Aorta (tissue), 5 donors: ENCODE measurements around the gene KIF13A. TPM values are rescaled to one million over a fixed set of nuclear protein-coding genes. Genes with fewer than 3 reads are reported as not detected.
A peak's percentile ranks its signal among the peaks of the same experiment; 100 is the strongest.

Experiments used
- ATAC-seq: fragments of 200-7000 bp; cut with Tn5 transposase; one replicate; pipeline ENCODE4 v1.9.1; 2022; ENCODE audit warnings: moderate library complexity; ENCODE audit not compliant: low FRiP score
- DNase-seq, 2 donors: peaks; one replicate each; pipeline ENCODE4 v3.0.0-alpha.2; 2020
- H3K27ac ChIP-seq, 2 donors: one replicate each; pipeline ENCODE4 v1.5.1; 2013; ENCODE audit warnings: low read length in 2 of 2, mild to moderate bottlenecking in 2 of 2, moderate library complexity in 2 of 2, control low read depth in 1 of 2, inconsistent platforms in 1 of 2, low read depth in 1 of 2
- H3K27me3 ChIP-seq, 2 donors: one replicate each; pipeline ENCODE4 v1.6.1; 2013; ENCODE audit warnings: control low read depth in 1 of 2, low read length in 1 of 2, mild to moderate bottlenecking in 1 of 2, moderate library complexity in 1 of 2; ENCODE audit not compliant: insufficient read depth in 2 of 2, control insufficient read depth in 1 of 2
- H3K36me3 ChIP-seq, 2 donors: one replicate each; pipeline ENCODE4 v1.6.1; 2013; ENCODE audit warnings: control low read depth in 1 of 2, low read length in 1 of 2, mild to moderate bottlenecking in 1 of 2; ENCODE audit not compliant: insufficient read depth in 2 of 2, control insufficient read depth in 1 of 2
- H3K4me1 ChIP-seq, 2 donors: one replicate each; pipeline ENCODE4 v1.6.1; 2013; ENCODE audit warnings: low read length in 2 of 2, control low read depth in 1 of 2, mild to moderate bottlenecking in 1 of 2, moderate library complexity in 1 of 2; ENCODE audit not compliant: insufficient read depth in 2 of 2, control insufficient read depth in 1 of 2
- H3K4me3 ChIP-seq, 2 donors: one replicate each; pipeline ENCODE4 v1.5.1; 2013; ENCODE audit warnings: low read length in 2 of 2, control low read depth in 1 of 2, mild to moderate bottlenecking in 1 of 2
- H3K9me3 ChIP-seq: one replicate; pipeline ENCODE4 v1.6.1; 2013; ENCODE audit warnings: mild to moderate bottlenecking, low read length; ENCODE audit not compliant: control insufficient read depth
- WGBS, 2 donors: extraction: QIAGEN DNeasy Blood & Tissue Kit; methylation state at CpG; one replicate each; pipeline ENCODE4 v1.1.7; 2013; 5-methylcytosine and 5-hydroxymethylcytosine counted together
- intact Hi-C, 2 donors: fragments of 100-400 bp; cut with DNase I; formaldehyde crosslinking; loops; one replicate each; pipeline versions ENCODE4 v1.14.2 to v1.15.0; 2022
- polyA plus RNA-seq, 2 donors: library from polyadenylated mRNA; stranded (reverse); fragments of 200-250 nt; gene quantifications; one replicate each; pipeline ENCODE4 v1.2.3, GENCODE V29; 2013
- total RNA-seq, 2 donors: library from RNA; stranded (reverse); fragmentation: NEBNext Ultra II Directional; extraction: Animal tissue kit (Norgen Biotek cat#: 25700); gene quantifications; one replicate each; pipeline ENCODE4 v1.2.1, GENCODE V29; 2021
- donor health status: healthy with polysubstance abuse.
- donor health status: Bipolar disorder and iron deficiency.
- donor health status: DM: no; HTN: no; CAD: no.
- donor health status: DM: no; HTN: no; CAD: no.
- donor health status: DM: yes; HTN: yes; CAD: no.

The KIF13A gene
- total and polyA plus RNA-seq, 4 donors = 52.6 to 109 (median 72.6) TPM

DNA sequence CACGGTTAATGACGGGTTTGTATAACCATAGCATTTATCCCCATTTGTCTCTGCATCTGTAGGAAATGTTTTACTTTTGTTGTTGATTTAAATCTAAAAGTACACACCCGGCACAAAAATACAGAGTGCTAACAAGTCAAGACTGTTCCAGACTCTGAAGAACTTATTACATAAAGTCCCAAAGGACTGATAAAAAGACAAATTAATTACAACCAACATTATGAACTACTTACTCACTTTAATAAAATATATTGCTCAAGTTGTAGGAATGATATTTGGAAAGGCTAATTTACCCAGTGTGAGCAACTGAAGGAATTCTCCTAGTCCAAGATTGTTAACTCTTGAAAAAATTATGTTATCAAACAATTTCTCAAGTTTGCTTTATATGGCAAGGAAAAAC is 115.6 kb downstream of the KIF13A start:
- intact Hi-C loops = no loop called here
- no peak overlapping the region for H3K4me3 ChIP-seq
- peaks cover 3 to 6% of the 10 kb centered on the region in 2 donors for H3K4me1 ChIP-seq
- no peaks in the 10 kb centered on the region for H3K36me3 ChIP-seq
- DNase-seq (no peak), ATAC-seq (no peak)
- H3K27me3 ChIP-seq = no peaks in the 10 kb centered on the region
- no peaks in the 10 kb centered on the region for H3K9me3 ChIP-seq
- 50% methylated on average over 3 of the region's 3 CpGs for WGBS, 2 donors
- no peak overlapping the region for H3K27ac ChIP-seq

DNA sequence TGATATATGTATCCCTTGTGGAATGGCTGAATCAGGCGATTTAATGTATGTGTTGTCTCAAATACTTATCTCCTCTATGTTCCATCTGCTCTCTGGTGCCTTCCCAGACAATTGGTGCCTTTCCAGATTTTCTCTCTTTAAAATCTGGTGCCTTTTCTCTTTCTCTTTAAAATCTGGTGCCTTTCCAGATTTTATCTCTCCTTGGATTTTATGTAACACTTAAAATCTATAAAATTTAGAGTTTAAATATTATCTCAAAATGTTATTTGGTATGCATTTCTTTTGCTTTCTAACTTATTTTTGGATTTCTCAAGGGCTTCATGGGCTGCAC is 116.3 kb downstream of the KIF13A start:
- intact Hi-C loops = no loop called here
- no peaks in the 10 kb centered on the region for H3K27me3 ChIP-seq
- WGBS, 2 donors = 65 to 70% methylated on average over 1 of the region's 1 CpG
- H3K4me3 ChIP-seq = no peak overlapping the region
- ATAC-seq (no peak), DNase-seq (no peak)
- H3K27ac ChIP-seq = no peak overlapping the region
- H3K4me1 ChIP-seq = peaks cover 3 to 9% of the 10 kb centered on the region in 2 donors
- H3K36me3 ChIP-seq = no peaks in the 10 kb centered on the region
- H3K9me3 ChIP-seq = no peaks in the 10 kb centered on the region

- DNase-seq = no peak
- ATAC-seq = no peak
- H3K27me3 ChIP-seq = no peaks in the 10 kb centered on the region
- WGBS, 2 donors = 79 to 82% methylated on average over 5 of the region's 5 CpGs
- H3K36me3 ChIP-seq = no peaks in the 10 kb centered on the region
- intact Hi-C loops = no loop called here
- H3K4me3 ChIP-seq = no peak overlapping the region
- peaks cover 3 to 12% of the 10 kb centered on the region in 2 donors for H3K4me1 ChIP-seq
- H3K9me3 ChIP-seq = no peaks in the 10 kb centered on the region
- H3K27ac ChIP-seq = no peak overlapping the region
These were observed 116.9 kb downstream of the KIF13A start for GRCh38 chr6:17870300-17871188.

GRCh38 chr6:17869753-17870050 is 117.7 kb downstream of the KIF13A start:
- H3K36me3 ChIP-seq = no peaks in the 10 kb centered on the region
- ATAC-seq (no peak), DNase-seq (no peak)
- intact Hi-C loops = loop anchor here (5.0 to 10.0 kb wide), 3 partner anchors 55 to 175 kb away; no protein-coding TSS in a partner anchor
- H3K4me1 ChIP-seq = peaks cover 3 to 15% of the 10 kb centered on the region in 2 donors
- H3K27me3 ChIP-seq = no peaks in the 10 kb centered on the region
- H3K9me3 ChIP-seq = no peaks in the 10 kb centered on the region
- 74 to 80% methylated on average over 3 of the region's 3 CpGs for WGBS, 2 donors
- H3K27ac ChIP-seq = no peak overlapping the region
- no peak overlapping the region for H3K4me3 ChIP-seq

DNA sequence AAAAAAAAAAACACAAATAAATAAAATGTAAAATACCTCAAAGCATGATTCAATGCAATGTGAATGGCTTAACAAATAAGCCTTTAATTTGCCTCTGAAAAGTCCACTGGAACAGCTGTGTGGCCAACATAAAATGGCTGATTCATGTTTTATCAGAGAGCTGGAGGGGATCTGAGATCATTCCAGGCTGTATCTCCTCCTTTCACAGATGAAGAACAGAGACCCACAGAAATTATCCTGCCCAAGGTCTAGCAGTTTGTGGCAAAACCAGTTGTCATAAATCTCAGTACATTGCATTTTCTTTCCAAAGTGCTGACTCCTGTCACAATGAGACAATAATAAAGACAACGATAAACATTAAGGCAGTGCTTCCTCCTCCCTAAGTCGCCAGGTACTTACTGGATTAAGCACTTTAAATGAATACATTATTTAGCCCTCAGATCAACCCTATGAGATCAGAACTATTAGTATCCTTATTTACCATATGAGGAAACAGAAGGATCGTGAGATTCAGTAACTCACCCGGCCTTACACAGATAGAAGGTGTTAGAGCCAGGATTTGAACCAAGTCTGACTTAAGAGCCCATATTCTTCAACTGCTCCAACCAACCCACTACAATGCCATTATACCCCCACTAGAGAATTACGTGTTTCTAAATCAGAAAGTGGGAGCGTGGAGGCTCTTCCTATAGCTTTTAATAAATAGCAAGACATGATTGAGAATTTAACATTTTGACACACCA is 118.3 kb downstream of the KIF13A start:
- H3K36me3 ChIP-seq = no peaks in the 10 kb centered on the region
- 89% methylated on average over 6 of the region's 6 CpGs for WGBS, 2 donors
- H3K27me3 ChIP-seq = no peaks in the 10 kb centered on the region
- peaks cover 3 to 19% of the 10 kb centered on the region in 2 donors for H3K4me1 ChIP-seq
- H3K4me3 ChIP-seq = no peak overlapping the region
- H3K27ac ChIP-seq = no peak overlapping the region
- no peak for ATAC-seq
- DNase-seq = no peak
- H3K9me3 ChIP-seq = no peaks in the 10 kb centered on the region
- intact Hi-C loops = loop anchor here (5.0 to 10.0 kb wide), 3 partner anchors 56 to 176 kb away; no protein-coding TSS in a partner anchor

DNA sequence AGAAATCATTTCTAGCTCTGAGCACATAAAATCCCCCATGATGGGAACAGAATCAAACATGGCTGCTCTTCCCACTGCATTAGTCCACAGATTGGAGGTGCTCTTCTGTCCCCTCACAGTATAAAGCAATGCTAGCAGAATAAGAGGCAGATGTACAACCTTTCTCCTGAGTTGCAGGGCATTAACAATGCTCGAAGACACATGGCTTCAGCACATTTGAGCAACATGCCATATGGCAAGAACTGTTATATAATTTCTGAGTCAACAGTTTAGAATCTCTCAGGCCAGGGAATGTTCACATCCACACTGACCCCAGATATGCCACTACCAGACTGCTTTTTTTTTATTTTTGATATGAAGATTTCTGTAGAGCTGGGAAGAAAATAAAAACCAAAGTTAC is 119.6 kb downstream of the KIF13A start:
- Histone ChIP-seq H3K27ac (peak overlapping the region in 1 of 2 donors; percentile 68), H3K4me1 (peaks cover 3 to 22% of the 10 kb centered on the region in 2 donors)
- 6 to 9% methylated on average over 1 of the region's 1 CpG for WGBS, 2 donors

GRCh38 chr6:17866876-17867444 is 120.5 kb downstream of the KIF13A start:
- no peaks in the 10 kb centered on the region for H3K9me3 ChIP-seq
- 89 to 96% methylated on average over 1 of the region's 1 CpG for WGBS, 2 donors
- intact Hi-C loops = loop anchor here (5.0 to 10.0 kb wide), 3 partner anchors 58 to 178 kb away; no protein-coding TSS in a partner anchor
- H3K27me3 ChIP-seq = no peaks in the 10 kb centered on the region
- H3K4me3 ChIP-seq = no peak overlapping the region
- no peak overlapping the region for H3K27ac ChIP-seq
- no peak for DNase-seq
- no peak for ATAC-seq
- peaks cover 4 to 22% of the 10 kb centered on the region in 2 donors for H3K4me1 ChIP-seq
- no peaks in the 10 kb centered on the region for H3K36me3 ChIP-seq

More for the DNA sequence above, 119.6 kb downstream of the KIF13A start:
- no peak for ATAC-seq
- no peak overlapping the region for H3K4me3 ChIP-seq
- no peaks in the 10 kb centered on the region for H3K36me3 ChIP-seq
- intact Hi-C loops = loop anchor here (5.0 to 10.0 kb wide), 3 partner anchors 57 to 177 kb away; no protein-coding TSS in a partner anchor
- H3K27me3 ChIP-seq = no peaks in the 10 kb centered on the region
- DNase-seq = no peak
- no peaks in the 10 kb centered on the region for H3K9me3 ChIP-seq

DNA sequence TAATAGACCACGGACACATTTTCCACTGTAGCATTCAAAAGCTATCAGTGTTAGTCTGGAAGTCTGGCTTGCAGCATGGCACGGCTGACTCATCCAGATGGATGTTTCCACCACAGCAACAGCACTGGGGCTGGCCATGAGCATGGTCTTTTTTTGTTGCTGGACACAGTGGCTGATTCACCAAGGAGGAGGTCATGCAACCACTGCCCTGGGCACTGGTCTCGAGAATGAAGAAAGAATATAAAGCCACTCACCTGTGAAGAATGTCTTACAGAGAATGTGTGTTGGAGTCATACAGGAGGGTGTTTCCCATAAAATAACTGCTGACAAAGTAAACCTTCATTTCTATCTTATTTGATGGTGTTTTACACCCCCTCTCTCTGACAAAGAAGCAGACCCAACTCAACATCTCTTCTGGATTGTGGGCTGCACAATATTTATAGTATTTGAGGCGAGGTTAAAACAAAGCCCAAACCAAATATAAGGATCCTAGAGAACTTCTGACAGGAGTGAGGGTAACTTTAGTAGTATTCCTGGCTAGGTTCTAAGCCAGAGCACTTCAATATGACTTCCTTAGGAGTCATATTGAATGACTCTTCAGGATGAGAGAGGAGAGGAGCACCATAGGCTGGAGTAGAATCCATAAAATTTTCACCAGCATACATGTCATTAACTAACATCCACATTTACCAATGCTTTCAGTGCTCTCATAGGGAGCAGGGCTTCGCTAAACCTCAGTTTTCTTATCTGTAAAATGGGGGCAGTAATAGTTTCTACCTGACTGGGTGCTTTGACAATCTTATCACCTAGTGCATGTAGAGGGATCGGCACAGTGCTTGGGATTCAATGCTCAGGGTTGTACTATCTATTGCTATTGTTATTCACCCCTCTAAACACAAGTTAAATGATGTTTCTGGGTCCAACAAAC is 121.4 kb downstream of the KIF13A start:
- peak; percentile 89 for ATAC-seq
- Histone ChIP-seq H3K27me3 (no peaks in the 10 kb centered on the region), H3K4me3 (no peak overlapping the region), H3K36me3 (no peaks in the 10 kb centered on the region), H3K9me3 (no peaks in the 10 kb centered on the region), H3K27ac (peak overlapping the region; percentile 86 to 97), H3K4me1 (peaks cover 6 to 19% of the 10 kb centered on the region in 2 donors)
- 45 to 47% methylated on average over 6 of the region's 6 CpGs for WGBS, 2 donors
- DNase-seq = peak; percentile 91 to 93
- intact Hi-C loops = loop anchor here (5.0 to 10.0 kb wide), 3 partner anchors 59 to 179 kb away; no protein-coding TSS in a partner anchor
